Aorta (tissue), 5 donors: ENCODE measurements around the gene LRRC74B. TPM values are rescaled to one million over a fixed set of nuclear protein-coding genes. Genes with fewer than 3 reads are reported as not detected.

ENCODE experiments used
- ATAC-seq: fragments of 200-7000 bp; cut with Tn5 transposase; one replicate; pipeline ENCODE4 v1.9.1; 2022; ENCODE audit warnings: moderate library complexity; ENCODE audit not compliant: low FRiP score
- DNase-seq, 2 donors: peaks; one replicate each; pipeline ENCODE4 v3.0.0-alpha.2; 2020
- H3K27ac ChIP-seq, 2 donors: one replicate each; pipeline ENCODE4 v1.5.1; 2013; ENCODE audit warnings: low read length in 2 of 2, mild to moderate bottlenecking in 2 of 2, moderate library complexity in 2 of 2, control low read depth in 1 of 2, inconsistent platforms in 1 of 2, low read depth in 1 of 2
- H3K27me3 ChIP-seq, 2 donors: one replicate each; pipeline ENCODE4 v1.6.1; 2013; ENCODE audit warnings: control low read depth in 1 of 2, low read length in 1 of 2, mild to moderate bottlenecking in 1 of 2, moderate library complexity in 1 of 2; ENCODE audit not compliant: insufficient read depth in 2 of 2, control insufficient read depth in 1 of 2
- H3K36me3 ChIP-seq, 2 donors: one replicate each; pipeline ENCODE4 v1.6.1; 2013; ENCODE audit warnings: control low read depth in 1 of 2, low read length in 1 of 2, mild to moderate bottlenecking in 1 of 2; ENCODE audit not compliant: insufficient read depth in 2 of 2, control insufficient read depth in 1 of 2
- H3K4me1 ChIP-seq, 2 donors: one replicate each; pipeline ENCODE4 v1.6.1; 2013; ENCODE audit warnings: low read length in 2 of 2, control low read depth in 1 of 2, mild to moderate bottlenecking in 1 of 2, moderate library complexity in 1 of 2; ENCODE audit not compliant: insufficient read depth in 2 of 2, control insufficient read depth in 1 of 2
- H3K4me3 ChIP-seq, 2 donors: one replicate each; pipeline ENCODE4 v1.5.1; 2013; ENCODE audit warnings: low read length in 2 of 2, control low read depth in 1 of 2, mild to moderate bottlenecking in 1 of 2
- H3K9me3 ChIP-seq: one replicate; pipeline ENCODE4 v1.6.1; 2013; ENCODE audit warnings: mild to moderate bottlenecking, low read length; ENCODE audit not compliant: control insufficient read depth
- WGBS, 2 donors: extraction: QIAGEN DNeasy Blood & Tissue Kit; methylation state at CpG; one replicate each; pipeline ENCODE4 v1.1.7; 2013; 5-methylcytosine and 5-hydroxymethylcytosine counted together
- intact Hi-C, 2 donors: fragments of 100-400 bp; cut with DNase I; formaldehyde crosslinking; loops; one replicate each; pipeline versions ENCODE4 v1.14.2 to v1.15.0; 2022
- long read RNA-seq, 2 donors: library from polyadenylated mRNA; unstranded; transcript quantifications; one replicate each; pipeline ENCODE4 v2.0.0, GENCODE V29; 2020 to 2021
- polyA plus RNA-seq, 2 donors: library from polyadenylated mRNA; stranded (reverse); fragments of 200-250 nt; gene quantifications; one replicate each; pipeline ENCODE4 v1.2.3, GENCODE V29; 2013
- total RNA-seq, 2 donors: library from RNA; stranded (reverse); fragmentation: NEBNext Ultra II Directional; extraction: Animal tissue kit (Norgen Biotek cat#: 25700); gene quantifications; one replicate each; pipeline ENCODE4 v1.2.1, GENCODE V29; 2021
- donor health status: healthy with polysubstance abuse.
- donor health status: Bipolar disorder and iron deficiency.
- donor health status: DM: no; HTN: no; CAD: no.
- donor health status: DM: no; HTN: no; CAD: no.
- donor health status: DM: yes; HTN: yes; CAD: no.

The LRRC74B gene, protein sequence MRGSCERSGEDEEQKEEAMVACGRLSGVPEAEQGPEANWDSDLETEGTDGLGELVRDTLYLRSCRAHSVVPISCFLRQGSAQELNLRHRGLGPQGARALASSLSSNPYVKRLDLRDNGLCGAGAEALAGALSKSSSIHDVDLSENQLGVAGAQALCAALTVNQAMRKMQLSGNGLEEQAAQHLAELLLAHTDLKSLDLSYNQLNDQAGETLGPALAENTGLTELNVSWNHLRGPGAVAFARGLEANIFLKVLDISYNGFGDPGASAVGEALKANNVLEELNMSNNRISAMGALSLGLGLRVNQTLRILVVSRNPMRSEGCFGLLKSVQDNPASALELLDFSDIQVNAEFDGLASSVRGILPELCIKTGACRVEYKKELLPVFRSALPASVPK
- total RNA-seq (not detected), polyA plus RNA-seq (under 1 TPM in 1 of 2 donors, not detected in 1; 0.05 TPM)
- long read RNA-seq, donor 1: 0 reads
- long read RNA-seq, donor 2: 0 reads

DNA sequence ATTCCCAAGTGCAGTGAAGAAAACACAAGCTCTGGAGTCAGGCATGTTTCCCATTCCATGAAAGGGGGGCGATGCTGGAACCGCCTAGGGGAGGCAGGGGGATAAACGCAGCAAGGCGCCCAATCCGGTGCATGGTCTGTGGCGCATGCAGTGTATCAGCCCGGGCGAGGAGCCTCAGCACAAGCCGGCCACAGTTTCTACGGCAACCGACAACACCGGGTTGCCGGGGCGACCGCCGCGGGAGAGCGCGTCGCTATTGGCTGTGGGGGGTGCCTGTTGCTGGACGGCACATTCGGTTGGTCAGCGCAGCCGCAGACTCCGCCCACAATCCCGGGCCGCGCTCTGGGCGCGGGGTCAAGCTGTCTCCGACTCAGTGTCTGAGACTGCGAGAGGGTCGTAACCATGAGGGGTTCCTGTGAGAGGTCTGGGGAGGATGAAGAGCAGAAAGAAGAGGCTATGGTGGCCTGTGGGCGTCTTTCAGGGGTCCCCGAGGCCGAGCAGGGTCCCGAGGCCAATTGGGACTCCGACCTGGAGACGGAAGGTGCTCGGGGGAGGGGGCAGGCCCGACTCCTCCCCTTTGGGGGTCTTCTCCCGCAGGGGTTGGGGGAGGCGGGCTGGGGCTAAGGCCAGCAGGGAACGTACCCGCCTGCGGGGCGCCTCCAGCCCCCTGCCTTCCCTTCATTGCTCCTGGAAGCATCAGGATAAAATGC lies at the start of gene LRRC74B:
LRRC74B (plus strand) TSS at position 362 of the 710 bp plus-strand sequence; CDS start at position 403, 41 bp downstream.
- Histone ChIP-seq H3K27ac (no peak within 1 kb of the TSS), H3K27me3 (no peaks in the 10 kb centered on the region)

DNA sequence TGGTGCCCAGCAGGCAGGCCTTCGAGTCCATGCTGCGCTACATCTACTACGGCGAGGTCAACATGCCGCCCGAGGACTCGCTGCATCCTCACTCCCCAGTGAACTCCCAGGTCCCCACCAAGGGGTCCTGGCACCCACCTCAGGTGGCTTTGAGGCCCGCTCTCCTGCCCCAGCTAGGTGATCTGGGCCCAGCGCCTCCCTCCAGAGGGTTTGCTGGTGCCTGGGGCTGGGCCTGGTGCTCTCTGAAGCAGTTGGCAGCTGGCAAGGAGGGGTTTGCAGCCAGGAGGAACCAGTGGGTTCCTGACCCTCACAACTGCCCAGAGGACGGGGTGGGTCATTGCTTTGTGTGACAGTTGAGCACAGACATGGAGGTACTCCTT lies 49.7 kb upstream of the LRRC74B start:
- DNase-seq (no peak), ATAC-seq (no peak)
- no peaks in the 10 kb centered on the region for H3K27me3 ChIP-seq
- no peak overlapping the region for H3K27ac ChIP-seq
- WGBS, 2 donors: 93 to 95% methylated on average over 10 of the region's 10 CpGs
- H3K4me3 ChIP-seq: no peak overlapping the region
- peaks cover 0 to 4% of the 10 kb centered on the region in 2 donors for H3K36me3 ChIP-seq
- H3K4me1 ChIP-seq: no peaks in the 10 kb centered on the region
- H3K9me3 ChIP-seq: no peaks in the 10 kb centered on the region
- intact Hi-C loops: no loop called here

More for the DNA sequence above, at the start of gene LRRC74B:
- no peaks in the 10 kb centered on the region for H3K4me1 ChIP-seq
- H3K4me3 ChIP-seq: peak within 1 kb of the TSS in 1 of 2 donors; percentile 3
- no peaks in the 10 kb centered on the region for H3K9me3 ChIP-seq
- intact Hi-C loops: no loop called here
- DNase-seq: peak; percentile 93 to 96
- peak; percentile 94 for ATAC-seq
- H3K36me3 ChIP-seq: no peaks in the 10 kb centered on the region
- WGBS, 2 donors: 8 to 9% methylated on average over 44 to 47 of the region's 47 CpGs

DNA sequence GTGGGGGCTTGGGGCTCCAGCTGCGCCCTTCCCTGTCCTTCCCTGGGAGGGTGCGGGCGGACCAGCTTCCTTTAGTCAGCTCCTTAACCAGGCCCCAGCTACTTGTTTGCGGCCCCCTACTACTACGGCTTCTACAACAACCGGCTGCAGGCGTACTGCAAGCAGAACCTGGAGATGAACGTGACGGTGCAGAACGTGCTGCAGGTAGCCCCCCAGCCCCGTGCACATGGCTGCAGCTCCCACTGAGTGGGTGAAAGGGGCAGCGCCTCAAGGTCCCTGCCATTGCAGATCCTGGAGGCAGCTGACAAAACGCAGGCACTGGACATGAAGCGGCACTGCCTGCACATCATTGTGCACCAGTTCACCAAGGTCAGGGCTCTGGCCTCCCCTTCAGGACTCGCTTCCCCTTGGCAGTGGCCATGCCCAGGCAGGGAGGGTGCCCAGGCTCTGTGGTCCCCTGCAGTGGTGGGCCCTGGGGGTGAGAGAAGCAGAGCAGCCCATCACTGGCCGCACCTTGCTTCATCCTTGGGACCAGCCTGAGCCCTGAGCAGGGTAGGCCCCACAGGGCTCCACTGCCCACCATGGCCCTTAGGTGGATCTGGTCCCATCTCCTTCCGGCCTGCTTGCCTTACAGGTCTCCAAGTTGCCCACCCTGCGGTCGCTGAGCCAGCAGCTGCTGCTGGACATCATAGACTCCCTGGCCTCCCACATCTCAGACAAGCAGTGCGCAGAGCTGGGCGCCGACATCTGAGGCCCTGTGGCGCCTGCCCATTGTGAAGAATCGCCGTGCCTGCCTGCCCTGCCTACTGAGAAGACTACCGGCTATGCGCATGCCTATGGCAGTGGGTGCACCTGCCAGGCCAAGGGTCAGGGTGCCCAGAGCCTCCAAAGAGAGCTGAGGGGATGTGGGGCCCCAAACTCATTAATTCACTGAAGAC lies 48.9 kb upstream of the LRRC74B start:
- H3K4me3 ChIP-seq: no peak overlapping the region

DNA sequence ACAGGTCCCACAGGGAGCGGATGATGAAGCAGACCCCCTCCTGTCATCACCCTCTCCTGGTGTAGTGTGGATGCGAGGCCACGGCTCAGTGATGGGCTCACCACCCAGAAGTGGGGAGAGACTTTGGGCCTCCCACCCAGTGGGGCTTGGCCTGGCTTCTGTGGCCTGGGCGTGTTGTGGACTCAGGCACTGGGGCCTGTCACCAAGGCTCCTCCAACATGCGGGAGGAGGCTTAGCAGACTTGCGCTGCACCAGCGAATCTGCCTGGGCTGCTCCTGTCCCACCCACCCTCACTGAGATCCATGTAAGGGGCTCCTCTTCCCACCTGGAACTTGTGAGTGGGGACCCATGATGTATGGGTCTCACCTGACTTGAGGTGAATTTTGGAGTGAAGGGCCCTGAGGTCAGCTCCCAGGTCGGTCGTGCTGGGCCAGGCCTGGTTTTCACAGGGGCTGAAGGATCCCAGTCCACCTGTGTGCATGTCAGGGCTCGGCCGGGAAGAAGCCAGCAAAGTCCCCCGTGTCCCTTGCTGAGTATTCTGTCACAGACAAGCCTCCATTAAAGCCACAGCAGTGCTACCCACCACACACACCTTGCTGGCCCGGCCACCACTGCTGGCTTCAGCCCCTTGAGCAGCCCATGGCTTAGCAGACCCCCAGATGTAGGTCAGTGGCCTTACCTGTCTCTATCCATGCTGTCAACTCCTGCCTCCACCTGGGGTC lies 48.0 kb upstream of the LRRC74B start:
- no peaks in the 10 kb centered on the region for H3K4me1 ChIP-seq
- intact Hi-C loops: no loop called here
- DNase-seq: no peak
- no peak for ATAC-seq
- no peak overlapping the region for H3K4me3 ChIP-seq
- 73 to 75% methylated on average over 13 of the region's 13 CpGs for WGBS, 2 donors
- no peaks in the 10 kb centered on the region for H3K9me3 ChIP-seq
- no peaks in the 10 kb centered on the region for H3K27me3 ChIP-seq
- no peaks in the 10 kb centered on the region for H3K36me3 ChIP-seq
- H3K27ac ChIP-seq: no peak overlapping the region

More for the DNA sequence above, 48.9 kb upstream of the LRRC74B start:
- Histone ChIP-seq H3K27ac (no peak overlapping the region), H3K9me3 (no peaks in the 10 kb centered on the region), H3K4me1 (no peaks in the 10 kb centered on the region), H3K36me3 (peaks cover 0 to 2% of the 10 kb centered on the region in 2 donors), H3K27me3 (no peaks in the 10 kb centered on the region)
- intact Hi-C loops: no loop called here
- 88 to 89% methylated on average over 27 of the region's 27 CpGs for WGBS, 2 donors
- DNase-seq (no peak), ATAC-seq (no peak)

DNA sequence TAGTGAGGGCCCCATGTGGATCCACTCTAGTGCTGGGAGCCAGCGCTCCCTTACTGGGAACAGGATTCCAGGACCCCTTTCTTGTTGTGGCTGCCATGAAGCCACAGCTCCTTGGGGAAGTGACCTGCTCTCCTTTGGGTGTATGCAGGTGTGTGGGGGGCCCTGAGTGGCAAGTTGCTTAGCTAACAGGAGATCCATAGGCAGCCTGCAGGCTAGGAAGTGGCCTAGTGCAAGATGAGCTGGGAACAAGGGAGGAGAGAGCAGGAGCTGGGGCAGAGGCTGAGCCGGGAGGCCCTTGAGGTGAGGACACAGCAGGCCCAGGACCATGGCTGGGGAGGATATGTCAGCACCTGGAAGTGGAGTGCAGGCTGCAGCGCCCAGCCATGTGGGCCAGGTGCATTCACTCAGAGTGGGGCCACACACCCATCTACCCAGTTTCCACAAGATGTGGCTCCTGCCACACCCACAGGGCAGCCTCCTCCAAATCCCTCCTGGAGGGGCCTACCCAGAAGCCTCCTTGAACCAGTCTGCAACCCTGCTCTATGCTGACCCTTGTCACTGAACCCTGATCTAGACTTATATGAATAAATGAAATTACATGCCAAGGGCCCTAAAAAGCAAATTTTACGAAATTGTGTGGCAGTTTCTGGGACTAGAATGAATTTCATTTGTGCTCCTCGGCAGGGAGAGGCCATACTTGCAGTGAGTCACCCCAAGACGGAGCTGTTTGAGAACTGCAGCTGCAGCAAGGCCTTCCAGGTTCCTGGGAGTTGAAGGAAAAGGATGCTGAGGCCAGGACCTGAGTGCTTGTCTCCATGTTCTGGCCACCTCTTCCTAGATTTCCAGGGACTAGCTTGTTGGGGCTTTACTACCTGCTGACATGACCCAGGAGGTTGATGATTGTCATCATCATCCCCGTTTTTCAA lies 47.1 kb upstream of the LRRC74B start:
- ATAC-seq (no peak), DNase-seq (no peak)
- Histone ChIP-seq H3K9me3 (no peaks in the 10 kb centered on the region), H3K4me3 (no peak overlapping the region), H3K27me3 (no peaks in the 10 kb centered on the region), H3K27ac (no peak overlapping the region), H3K36me3 (no peaks in the 10 kb centered on the region), H3K4me1 (no peaks in the 10 kb centered on the region)
- intact Hi-C loops: no loop called here
- 59 to 63% methylated on average over 7 of the region's 7 CpGs for WGBS, 2 donors

DNA sequence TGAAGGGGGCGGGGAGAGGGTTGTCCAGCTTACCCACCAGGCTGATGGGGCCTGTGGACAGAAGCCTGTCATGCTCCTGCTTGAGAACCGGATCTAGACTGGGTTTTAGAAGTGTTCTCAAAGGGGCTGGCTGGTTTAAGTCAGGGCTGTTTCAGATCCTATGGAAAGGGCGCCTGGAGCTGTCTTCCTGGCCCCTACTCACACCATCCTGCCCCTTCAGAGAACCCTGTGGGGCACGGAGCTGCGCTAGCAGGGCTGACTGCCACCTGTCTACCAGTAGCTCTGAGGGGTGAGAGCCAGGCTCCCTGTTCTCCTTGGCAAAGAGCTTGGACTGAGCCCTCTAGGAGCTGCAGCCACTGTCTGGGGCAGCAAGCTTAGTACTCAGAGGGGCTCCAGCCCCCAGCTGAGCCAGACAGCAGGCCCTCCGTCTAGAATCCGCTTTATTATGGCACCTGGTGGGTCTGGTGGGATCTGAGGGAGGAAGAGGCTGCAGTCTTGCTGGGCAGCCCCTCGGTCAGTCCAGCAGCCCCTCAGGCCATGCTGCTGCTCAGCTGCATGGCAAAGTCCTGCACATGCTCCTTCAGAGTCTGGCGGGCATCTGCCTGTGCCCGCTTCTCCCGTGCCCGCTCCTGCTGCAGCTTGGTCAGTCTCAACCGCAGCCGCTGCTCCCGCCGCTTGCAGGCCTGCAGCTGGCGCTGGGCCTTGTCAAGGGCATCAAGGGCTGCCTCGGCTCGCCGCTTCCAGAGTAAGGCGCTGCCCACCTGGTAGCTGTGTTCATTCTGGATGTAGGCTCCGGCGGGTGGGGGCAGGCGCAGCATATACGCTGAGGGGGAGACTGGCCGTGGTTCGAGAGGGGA lies 46.2 kb upstream of the LRRC74B start:
- ATAC-seq (no peak), DNase-seq (no peak)
- Histone ChIP-seq H3K27me3 (no peaks in the 10 kb centered on the region), H3K9me3 (no peaks in the 10 kb centered on the region), H3K4me3 (no peak overlapping the region), H3K36me3 (no peaks in the 10 kb centered on the region), H3K27ac (no peak overlapping the region), H3K4me1 (no peaks in the 10 kb centered on the region)
- intact Hi-C loops: no loop called here
- WGBS, 2 donors: 82 to 87% methylated on average over 27 of the region's 27 CpGs
